Testis (tissue), 2 donors: ENCODE measurements around the gene TELO2.

ENCODE experiments used
- POLR2A ChIP-seq: fragments of 450-650 bp; IDR thresholded peaks from one replicate; pipeline ENCODE4 v1.6.1; 2017; ENCODE audit warnings: antibody characterized with exemption, mild to moderate bottlenecking, moderate library complexity
- TF ChIP-seq, protein P1 (sequence below), 3 experiments: fragments of 450-650 bp in 2 of 3; fragments of 200-600 bp in 1 of 3; sonication (generic) in 1 of 3; IDR thresholded peaks; one replicate each; pipeline ENCODE4 v1.5.1; 2016 to 2019; ENCODE audit warnings: antibody characterized with exemption in 3 of 3, mild to moderate bottlenecking in 2 of 3, moderate library complexity in 1 of 3

DNA sequence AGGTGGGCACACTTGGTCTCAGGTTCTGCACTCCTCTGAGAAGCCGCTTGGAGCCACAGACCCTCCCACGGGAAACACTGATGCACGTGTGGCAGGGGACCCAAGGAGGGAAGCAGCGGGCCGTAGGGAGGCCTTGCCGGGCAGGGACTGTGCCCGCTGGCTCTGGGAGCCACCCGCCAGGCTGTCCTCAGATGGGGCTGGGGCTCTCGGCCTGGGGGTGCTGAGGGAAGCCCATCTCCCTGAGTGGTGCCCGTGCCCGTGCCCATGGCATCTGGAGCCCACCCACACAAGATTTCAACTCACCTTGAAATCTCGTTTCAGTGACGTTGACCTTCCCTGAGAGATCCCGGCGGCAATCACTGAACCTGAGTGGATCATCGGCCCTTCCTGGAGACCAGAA lies 36.2 kb upstream of the TELO2 start:
- TF ChIP-seq, protein P1, sequence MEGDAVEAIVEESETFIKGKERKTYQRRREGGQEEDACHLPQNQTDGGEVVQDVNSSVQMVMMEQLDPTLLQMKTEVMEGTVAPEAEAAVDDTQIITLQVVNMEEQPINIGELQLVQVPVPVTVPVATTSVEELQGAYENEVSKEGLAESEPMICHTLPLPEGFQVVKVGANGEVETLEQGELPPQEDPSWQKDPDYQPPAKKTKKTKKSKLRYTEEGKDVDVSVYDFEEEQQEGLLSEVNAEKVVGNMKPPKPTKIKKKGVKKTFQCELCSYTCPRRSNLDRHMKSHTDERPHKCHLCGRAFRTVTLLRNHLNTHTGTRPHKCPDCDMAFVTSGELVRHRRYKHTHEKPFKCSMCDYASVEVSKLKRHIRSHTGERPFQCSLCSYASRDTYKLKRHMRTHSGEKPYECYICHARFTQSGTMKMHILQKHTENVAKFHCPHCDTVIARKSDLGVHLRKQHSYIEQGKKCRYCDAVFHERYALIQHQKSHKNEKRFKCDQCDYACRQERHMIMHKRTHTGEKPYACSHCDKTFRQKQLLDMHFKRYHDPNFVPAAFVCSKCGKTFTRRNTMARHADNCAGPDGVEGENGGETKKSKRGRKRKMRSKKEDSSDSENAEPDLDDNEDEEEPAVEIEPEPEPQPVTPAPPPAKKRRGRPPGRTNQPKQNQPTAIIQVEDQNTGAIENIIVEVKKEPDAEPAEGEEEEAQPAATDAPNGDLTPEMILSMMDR (IDR thresholded peaks at IDR 0.05), result no peak
- no peak for TF ChIP-seq POLR2A
